Measurements from ENCODE around the gene IGSF9B. TPM values are rescaled to one million over a fixed set of nuclear protein-coding genes. Genes with fewer than 3 reads are reported as not detected.

IGSF9B gene
- total and polyA plus RNA-seq, 4 donors, result 0.07 to 0.33 (median 0.09) TPM; not detected in 1

- 96% methylated on average over 56 of the region's 56 CpGs for WGBS
- Histone ChIP-seq H3K36me3 (ENCODE audit: control insufficient read depth in 4 of 4, insufficient read depth in 3 of 4, low read depth in 1 of 4, low read length in 3 of 4) (no peaks in the 10 kb centered on the region), H3K27ac (ENCODE audit: low read depth in 1 of 2, low read length in 2 of 2) (no peak overlapping the region), H3K4me3 (ENCODE audit: low read depth in 1 of 3, low read length in 3 of 3) (no peak overlapping the region), H3K4me1 (ENCODE audit: control insufficient read depth in 4 of 4, insufficient read depth in 4 of 4, low read length in 3 of 4) (no peaks in the 10 kb centered on the region), H3K27me3 (ENCODE audit: control insufficient read depth in 4 of 4, insufficient read depth in 4 of 4, low read length in 3 of 4) (peaks cover 0 to under 1% (median 0%) of the 10 kb centered on the region in 4 donors), H3K9me3 (ENCODE audit: control insufficient read depth in 4 of 4, low read length in 3 of 4) (no peaks in the 10 kb centered on the region), H3K9ac (ENCODE audit: low read depth in 1 of 2, low read length in 2 of 2) (no peak overlapping the region)
- no peak for TF ChIP-seq RAD21 (IDR thresholded peaks at IDR 0.05)
- TF ChIP-seq RXRA (IDR thresholded peaks at IDR 0.05), result no peak
- no peak for TF ChIP-seq ATF3 (IDR thresholded peaks at IDR 0.05)
- TF ChIP-seq FOXA2 (IDR thresholded peaks at IDR 0.05), result no peak
- TF ChIP-seq NR2F2 (IDR thresholded peaks at IDR 0.05), result no peak
- TF ChIP-seq TAF1 (conservative IDR thresholded peaks at IDR 0.05), result no peak
- no peak for TF ChIP-seq ZBTB33 (IDR thresholded peaks at IDR 0.05)
- no peak for TF ChIP-seq JUND (IDR thresholded peaks at IDR 0.05)
- TF ChIP-seq CTCF (IDR thresholded peaks at IDR 0.05; ENCODE audit: low read depth, low read length, missing input control), result no peak
- no peak for TF ChIP-seq MAX (IDR thresholded peaks at IDR 0.05)
- TF ChIP-seq EGR1 (IDR thresholded peaks at IDR 0.05; ENCODE audit: low read depth in 2 of 2), result no peak
- no peak for TF ChIP-seq HNF4A (conservative IDR thresholded peaks at IDR 0.05)
- no peak for TF ChIP-seq REST (IDR thresholded peaks at IDR 0.05)
- no peak for TF ChIP-seq YY1 (IDR thresholded peaks at IDR 0.05)
- TF ChIP-seq HNF4G (IDR thresholded peaks at IDR 0.05), result no peak
- TF ChIP-seq FOXA1 (IDR thresholded peaks at IDR 0.05), result no peak
- TF ChIP-seq SP1 (IDR thresholded peaks at IDR 0.05), result no peak
- TF ChIP-seq GABPA (IDR thresholded peaks at IDR 0.05 in 1 of 2, conservative IDR thresholded peaks at IDR 0.05 in 1 of 2), result no peak
- no peak for DNase-seq (ENCODE audit: low spot score)
Observed at GRCh38 chr11:133940034-133940433, 16.7 kb downstream of the IGSF9B start.

All from liver (tissue), 9 donors.